GM12891 (cell line): ENCODE data around the gene TIPARP.

ENCODE experiments used
- DNase-seq: peaks from one replicate; pipeline ENCODE4 v3.0.0; 2011; ENCODE audit warnings: low spot score; ENCODE audit not compliant: insufficient read length
- FAIRE-seq: peaks from 2 replicates; lab custom pipeline; 2011; peaks lifted over from hg19 to GRCh38; lab: Jason Lieb, UNC
- PAX5 ChIP-seq: IDR thresholded peaks from 2 replicates; pipeline ENCODE4 v1.6.1; 2011; ENCODE audit warnings: low read length, moderate library complexity, mild to moderate bottlenecking; ENCODE audit not compliant: insufficient read depth, severe bottlenecking
- POLR2A ChIP-seq: IDR thresholded peaks from 2 replicates; pipeline ENCODE4 v1.6.1; 2011; ENCODE audit warnings: low read depth, low read length, control low read depth
- POLR2AphosphoS5 ChIP-seq: IDR thresholded peaks from 2 replicates; pipeline ENCODE4 v1.6.1; 2011; ENCODE audit warnings: low read depth, low read length, control low read depth
- POU2F2 ChIP-seq: IDR thresholded peaks from 2 replicates; pipeline ENCODE4 v1.6.1; 2011; ENCODE audit warnings: low read depth, mild to moderate bottlenecking, control low read depth, low read length, moderate library complexity
- SPI1 ChIP-seq: IDR thresholded peaks from 2 replicates; pipeline ENCODE4 v1.6.1; 2011; ENCODE audit warnings: low read depth, low read length, control low read depth
- TAF1 ChIP-seq: IDR thresholded peaks from 2 replicates; pipeline ENCODE4 v1.6.1; 2011; ENCODE audit warnings: low read depth, low read length, control low read depth

TIPARP gene

DNA sequence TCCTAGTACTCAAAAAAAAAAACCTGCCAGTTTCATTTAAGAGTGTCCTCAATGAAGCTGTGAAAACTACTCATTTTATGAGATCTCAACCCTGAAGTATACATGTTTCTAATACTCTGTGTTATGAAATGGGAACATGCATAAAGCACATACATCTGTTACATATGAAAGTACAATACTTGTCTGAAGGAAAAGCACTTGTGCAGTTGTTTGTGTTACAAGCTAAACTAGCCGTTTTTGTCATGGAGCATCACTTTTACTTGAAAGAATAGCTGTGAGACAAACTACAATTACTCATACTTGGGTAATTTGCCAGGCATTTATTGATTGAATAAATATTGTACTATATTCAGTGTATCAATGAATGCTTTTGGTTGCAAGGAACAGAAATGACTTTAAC is 72.7 kb downstream of the TIPARP start:
- no peak for FAIRE-seq
- no peak for DNase-seq
- no peak for TF ChIP-seq SPI1
- no peak for TF ChIP-seq POU2F2
- TF ChIP-seq TAF1, result no peak

DNA sequence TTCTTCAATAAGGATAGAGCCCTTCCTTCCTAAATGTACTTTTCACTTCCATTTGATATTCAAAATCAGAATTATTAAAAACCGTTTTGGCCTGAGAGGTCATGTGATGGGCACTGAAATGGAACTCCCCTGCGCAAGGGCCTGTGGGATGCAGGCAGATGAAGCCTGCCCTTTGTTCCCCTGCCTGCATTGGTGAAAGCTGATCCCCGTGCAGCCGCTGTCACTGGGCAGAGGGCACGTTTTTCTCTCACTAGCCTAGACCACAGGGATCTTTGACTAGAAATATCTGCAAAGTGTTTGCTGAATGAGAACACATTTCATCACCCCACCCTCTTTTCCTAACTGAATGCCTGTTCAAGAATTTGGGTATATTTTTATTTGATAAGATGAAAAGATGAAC is 74.9 kb downstream of the TIPARP start:
- no peak for DNase-seq
- TF ChIP-seq POLR2A (no peak), SPI1 (no peak), POU2F2 (no peak), POLR2AphosphoS5 (no peak), PAX5 (no peak), TAF1 (no peak)

DNA sequence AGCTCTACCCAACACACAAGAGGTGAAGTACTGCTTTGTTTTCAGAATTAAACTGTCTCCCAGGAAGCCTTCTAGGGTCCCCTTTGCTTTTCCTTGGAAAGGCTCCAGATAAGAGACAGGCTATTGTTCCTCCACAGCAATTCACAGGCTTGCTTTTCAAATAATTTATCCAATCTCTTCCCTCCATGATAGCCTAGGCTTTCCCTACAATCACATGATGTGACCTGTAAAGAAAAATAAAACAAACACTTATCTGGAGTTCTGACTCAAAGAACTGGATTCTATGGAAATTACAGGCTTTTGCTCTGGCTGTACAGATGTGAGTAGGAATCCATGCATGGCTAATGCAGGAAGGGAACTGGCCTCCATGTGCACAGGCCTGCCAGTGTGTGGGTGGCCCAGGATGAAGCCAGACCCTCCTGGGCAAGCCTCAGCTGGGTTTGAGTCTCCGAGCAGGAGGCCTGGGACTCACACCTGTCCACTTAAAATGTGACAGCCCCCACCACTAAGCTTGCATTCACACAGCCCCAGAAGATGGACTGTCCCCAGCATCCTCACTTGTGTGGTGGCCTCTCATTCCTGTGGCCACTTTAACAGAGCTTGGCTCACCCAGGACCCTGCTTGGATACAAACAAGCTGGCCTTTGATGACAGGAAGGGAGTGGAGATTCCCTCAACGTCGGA is 75.9 kb downstream of the TIPARP start:
- TF ChIP-seq SPI1 (no peak), POLR2AphosphoS5 (no peak), POU2F2 (no peak), POLR2A (no peak), TAF1 (no peak), PAX5 (no peak)
- DNase-seq (no peak), FAIRE-seq (no peak)

More for the DNA sequence above, 74.9 kb downstream of the TIPARP start:
- no peak for FAIRE-seq

- TF ChIP-seq POLR2A (no peak), POU2F2 (no peak), TAF1 (no peak), POLR2AphosphoS5 (no peak), SPI1 (no peak), PAX5 (no peak)
- no peak for FAIRE-seq
- DNase-seq, result no peak
These were observed 76.5 kb downstream of the TIPARP start for GRCh38 chr3:156750874-156751245.

DNA sequence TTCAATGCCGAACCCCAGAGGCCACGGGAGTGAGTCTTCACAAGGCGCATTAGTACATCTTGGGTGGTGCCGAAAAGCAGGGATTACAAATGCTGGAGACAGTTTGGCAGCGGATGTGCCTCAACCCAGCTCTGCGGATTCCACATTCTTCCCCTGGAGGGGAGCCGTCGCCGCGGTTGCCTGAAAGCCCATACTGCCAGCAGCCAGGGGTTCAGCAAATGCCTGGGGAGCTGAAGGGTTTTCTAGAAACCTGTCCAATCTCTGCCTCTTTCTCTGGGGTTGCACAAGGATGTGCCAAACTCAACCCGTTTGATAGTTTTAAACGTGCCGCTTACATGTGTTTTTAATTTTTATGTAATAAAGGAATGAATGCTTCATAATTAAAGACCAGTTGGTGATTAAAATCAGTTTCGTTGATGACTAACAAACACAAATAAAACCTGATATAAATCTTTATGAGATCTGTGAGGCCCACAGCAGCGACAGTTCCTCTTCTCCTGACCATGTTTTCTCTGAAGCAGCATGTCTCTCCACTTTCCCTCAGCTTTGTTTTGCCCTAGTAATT is 77.2 kb downstream of the TIPARP start:
- TF ChIP-seq POLR2AphosphoS5, result no peak
- no peak for TF ChIP-seq PAX5
- no peak for TF ChIP-seq POLR2A
- TF ChIP-seq TAF1, result no peak
- TF ChIP-seq POU2F2, result no peak
- TF ChIP-seq SPI1, result no peak
- FAIRE-seq (no peak), DNase-seq (no peak)
